ENCODE data around the gene CDIP1. TPM values are rescaled to one million over a fixed set of nuclear protein-coding genes. Genes with fewer than 3 reads are reported as not detected.

Gene CDIP1
- total and polyA plus RNA-seq, 2 of the 8 experiments (the other 6 are each of a cell fraction or from before 2014, with no cell fraction given) = 56.6 to 76.3 TPM

DNA sequence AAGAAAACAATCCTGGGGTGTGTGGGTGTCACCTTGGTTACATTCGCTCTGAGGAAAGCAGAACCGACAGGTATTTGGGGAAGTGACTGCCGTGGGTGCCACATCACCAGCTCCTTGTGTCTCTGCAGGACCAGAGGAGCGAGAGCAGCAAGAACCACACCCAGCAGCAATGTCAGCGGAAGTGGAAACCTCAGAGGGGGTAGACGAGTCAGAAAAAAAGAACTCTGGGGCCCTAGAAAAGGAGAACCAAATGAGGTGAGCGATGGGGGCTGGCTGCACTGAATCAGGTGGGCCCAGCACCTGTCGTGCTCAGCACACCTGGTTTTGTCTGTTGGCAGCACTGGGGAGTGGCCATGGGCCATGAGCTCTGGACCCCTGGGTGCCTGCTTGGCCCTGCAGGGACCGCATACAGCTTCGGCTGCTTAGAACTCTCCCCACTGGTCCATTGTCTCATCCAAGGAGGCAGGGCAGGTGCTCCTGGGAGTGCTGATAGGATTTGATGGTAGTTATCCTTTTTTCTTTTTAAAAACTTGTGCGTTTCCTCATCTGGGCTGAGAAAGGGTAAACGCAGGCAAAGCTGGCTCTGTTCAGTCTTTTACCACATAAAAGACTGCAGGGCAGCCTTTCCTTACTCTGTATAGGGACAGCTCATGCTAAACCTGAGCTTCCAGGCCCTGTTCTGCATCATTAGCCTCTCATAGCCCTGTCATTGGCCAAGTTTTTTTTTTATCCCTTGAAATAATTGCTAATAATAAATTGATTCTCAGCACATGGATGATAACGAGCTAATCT is 33.0 kb downstream of the CDIP1 start (continued):
- TF ChIP-seq CHD7 (IDR thresholded peaks at IDR 0.05; ENCODE audit: insufficient replicate concordance, low read length) (no peak), ATF3 (IDR thresholded peaks at IDR 0.05; ENCODE audit: insufficient read depth, low read depth, low read length) (no peak), TBP (IDR thresholded peaks at IDR 0.05; ENCODE audit: low read depth, low read length) (no peak), POLR2A (IDR thresholded peaks at IDR 0.05; ENCODE audit: control extremely low read depth in 1 of 2, low read depth in 2 of 2, low read length in 2 of 2) (no peak), CHD2 (IDR thresholded peaks at IDR 0.05; ENCODE audit: low read length) (no peak), POU5F1 (IDR thresholded peaks at IDR 0.05; ENCODE audit: low read depth, low read length) (no peak), SAP30 (IDR thresholded peaks at IDR 0.05; ENCODE audit: insufficient read depth, insufficient replicate concordance, low read length) (no peak), YY1 (IDR thresholded peaks at IDR 0.05; ENCODE audit: low read depth, low read length) (no peak), GABPA (IDR thresholded peaks at IDR 0.05; ENCODE audit: borderline replicate concordance, insufficient read depth, low read length) (no peak), SP1 (IDR thresholded peaks at IDR 0.05; ENCODE audit: low read depth, low read length) (no peak), NRF1 (IDR thresholded peaks at IDR 0.05; ENCODE audit: low read depth, low read length) (no peak)

Measured in H1 (cell line).